H9 (cell line): ENCODE results near the gene NFKB2. TPM values are rescaled to one million over a fixed set of nuclear protein-coding genes. Genes with fewer than 3 reads are reported as not detected.

ENCODE experiments used
- DNase-seq: peaks from one replicate; pipeline ENCODE4 v3.0.0-alpha.2; 2017
- H2AFZ ChIP-seq: one replicate; pipeline ENCODE4 v1.6.1; 2013; ENCODE audit warnings: mild to moderate bottlenecking, low read length, control low read depth, moderate library complexity
- H2AK5ac ChIP-seq: 2 replicates; pipeline ENCODE4 v1.6.1; 2013; ENCODE audit warnings: low read length, control low read depth, mixed read lengths; ENCODE audit not compliant: insufficient read length
- H2BK120ac ChIP-seq: one replicate; pipeline ENCODE4 v1.6.1; 2013; ENCODE audit warnings: low read depth, mild to moderate bottlenecking, low read length, control low read depth, inconsistent platforms; ENCODE audit not compliant: poor library complexity, severe bottlenecking
- H2BK12ac ChIP-seq: 2 replicates; pipeline ENCODE4 v1.6.1; 2013; ENCODE audit warnings: low read length, control low read depth, mixed read lengths, low read depth; ENCODE audit not compliant: insufficient read length
- H2BK15ac ChIP-seq: 2 replicates; pipeline ENCODE4 v1.6.1; 2013; ENCODE audit warnings: low read depth, low read length, control low read depth
- H2BK20ac ChIP-seq: one replicate; pipeline ENCODE4 v1.6.1; 2013; ENCODE audit warnings: low read depth, mild to moderate bottlenecking, low read length, control low read depth, inconsistent platforms; ENCODE audit not compliant: poor library complexity, severe bottlenecking
- H2BK5ac ChIP-seq: 2 replicates; pipeline ENCODE4 v1.6.1; 2013; ENCODE audit warnings: low read length, control low read depth, mixed read lengths; ENCODE audit not compliant: insufficient read length
- H3K14ac ChIP-seq: 2 replicates; pipeline ENCODE4 v1.6.1; 2013; ENCODE audit warnings: low read length, control low read depth; ENCODE audit not compliant: insufficient read depth
- H3K18ac ChIP-seq: 2 replicates; pipeline ENCODE4 v1.6.1; 2013; ENCODE audit warnings: low read depth, mild to moderate bottlenecking, mixed read lengths, low read length, control low read depth; ENCODE audit not compliant: insufficient read length
- H3K23ac ChIP-seq: 2 replicates; pipeline ENCODE4 v1.6.1; 2013; ENCODE audit warnings: low read length, control low read depth, mixed read lengths, low read depth; ENCODE audit not compliant: insufficient read length
- H3K23me2 ChIP-seq: 2 replicates; pipeline ENCODE4 v1.6.1; 2013; ENCODE audit warnings: low read depth, mild to moderate bottlenecking, mixed read lengths, low read length, control low read depth; ENCODE audit not compliant: insufficient read length, poor library complexity, severe bottlenecking
- H3K27ac ChIP-seq: 2 replicates; pipeline ENCODE4 v1.5.1; 2013; ENCODE audit warnings: low read length, control low read depth, mixed read lengths, low read depth; ENCODE audit not compliant: insufficient read length
- H3K27me3 ChIP-seq: 2 replicates; pipeline ENCODE4 v1.6.1; 2013; ENCODE audit warnings: low read length, control low read depth, inconsistent platforms; ENCODE audit not compliant: insufficient read depth
- H3K4ac ChIP-seq: 2 replicates; pipeline ENCODE4 v1.6.1; 2013; ENCODE audit warnings: low read depth, mild to moderate bottlenecking, control low read depth, inconsistent platforms, low read length, moderate library complexity
- H3K4me1 ChIP-seq: 2 replicates; pipeline ENCODE4 v1.6.1; 2013; ENCODE audit warnings: low read length, control low read depth, inconsistent platforms; ENCODE audit not compliant: insufficient read depth
- H3K4me2 ChIP-seq: 2 replicates; pipeline ENCODE4 v1.6.1; 2013; ENCODE audit warnings: low read length, control low read depth, mixed read lengths; ENCODE audit not compliant: insufficient read length, insufficient read depth
- H3K56ac ChIP-seq: 2 replicates; pipeline ENCODE4 v1.6.1; 2013; ENCODE audit warnings: low read depth, mild to moderate bottlenecking, mixed read lengths, low read length, control low read depth; ENCODE audit not compliant: insufficient read length
- H3K79me1 ChIP-seq: 2 replicates; pipeline ENCODE4 v1.6.1; 2013; ENCODE audit warnings: low read depth, mild to moderate bottlenecking, moderate library complexity, low read length, control low read depth, inconsistent platforms; ENCODE audit not compliant: insufficient read depth, poor library complexity, severe bottlenecking
- H3K79me2 ChIP-seq: 2 replicates; pipeline ENCODE4 v1.6.1; 2013; ENCODE audit warnings: low read length, control low read depth, inconsistent platforms; ENCODE audit not compliant: insufficient read depth
- H3K9ac ChIP-seq: 2 replicates; pipeline ENCODE4 v1.6.1; 2013; ENCODE audit warnings: low read length, control low read depth, mixed read lengths; ENCODE audit not compliant: insufficient read length; ENCODE audit errors: extremely low read depth
- H3K9me3 ChIP-seq: one replicate; pipeline ENCODE4 v1.6.1; 2013; ENCODE audit warnings: low read depth, low read length, inconsistent platforms; ENCODE audit not compliant: control insufficient read depth
- H3T11ph ChIP-seq: one replicate; pipeline ENCODE4 v1.6.1; 2013; ENCODE audit warnings: mild to moderate bottlenecking, low read length, control low read depth, inconsistent platforms
- H4K20me1 ChIP-seq: one replicate; pipeline ENCODE4 v1.6.1; 2013; ENCODE audit not compliant: control insufficient read depth, insufficient read length, insufficient read depth
- H4K5ac ChIP-seq: 2 replicates; pipeline ENCODE4 v1.6.1; 2013; ENCODE audit warnings: low read depth, mild to moderate bottlenecking, mixed read lengths, low read length, control low read depth; ENCODE audit not compliant: insufficient read length
- H4K8ac ChIP-seq: replicated peaks from 2 replicates; pipeline ENCODE4 v1.6.1; 2013; ENCODE audit warnings: low read length, control low read depth, mixed read lengths, low read depth; ENCODE audit not compliant: insufficient read length
- H4K91ac ChIP-seq: 2 replicates; pipeline ENCODE4 v1.6.1; 2013; ENCODE audit warnings: low read depth, mild to moderate bottlenecking, moderate library complexity, mixed read lengths, low read length, control low read depth; ENCODE audit not compliant: insufficient read length
- H3K27ac Mint-ChIP-seq, 3 experiments: 2 replicates in 2 of 3; 3 replicates in 1 of 3; pipeline ENCODE4 v1.8.0; 2020 to 2021; ENCODE audit warnings: mixed read lengths in 3 of 3, mild to moderate bottlenecking in 1 of 3, moderate library complexity in 1 of 3
- H3K27me3 Mint-ChIP-seq: 2 replicates; pipeline ENCODE4 v1.8.0; 2021; ENCODE audit warnings: low read depth, mild to moderate bottlenecking, moderate library complexity, mixed read lengths
- H3K36me3 Mint-ChIP-seq, 3 experiments: 2 replicates in 2 of 3; 3 replicates in 1 of 3; pipeline ENCODE4 v1.8.0; 2020 to 2021; ENCODE audit warnings: low read depth in 3 of 3, mixed read lengths in 3 of 3; ENCODE audit not compliant: insufficient read depth in 1 of 3
- H3K4me1 Mint-ChIP-seq, 2 experiments: 2 replicates each; pipeline ENCODE4 v1.8.0; 2020; ENCODE audit warnings: mixed read lengths in 2 of 2
- H3K4me3 Mint-ChIP-seq, 2 experiments: 2 replicates in 1 of 2; 3 replicates in 1 of 2; pipeline ENCODE4 v1.8.0; 2020 to 2021; ENCODE audit warnings: mild to moderate bottlenecking in 2 of 2, mixed read lengths in 2 of 2, moderate library complexity in 1 of 2
- H3K9me3 Mint-ChIP-seq, 2 experiments: 2 replicates in 1 of 2; 3 replicates in 1 of 2; pipeline ENCODE4 v1.8.0; 2020; ENCODE audit warnings: mild to moderate bottlenecking in 2 of 2, mixed read lengths in 2 of 2, moderate library complexity in 1 of 2
- WGBS: extraction: QIAGEN DNeasy Blood & Tissue Kit; methylation state at CpG from one replicate; pipeline ENCODE4 v1.1.7; 2013; ENCODE audit warnings: missing lambda C conversion rate, low lambda C conversion rate, mixed read lengths; ENCODE audit not compliant: insufficient read length; ENCODE audit errors: extremely low coverage; 5-methylcytosine and 5-hydroxymethylcytosine counted together
- total RNA-seq: library from RNA; stranded (reverse); gene quantifications from 2 replicates; pipeline ENCODE4 v1.2.1, GENCODE V29; 2021
- TF ChIP-seq, protein P1 (sequence below): fragments of 200-600 bp; sonication (generic); conservative IDR thresholded peaks from 3 replicates; pipeline ENCODE4 v1.8.0; 2021; ENCODE audit warnings: antibody characterized with exemption, mild to moderate bottlenecking

Gene NFKB2
- total RNA-seq, 1 experiment from 2014 or later: 23.7 TPM

DNA sequence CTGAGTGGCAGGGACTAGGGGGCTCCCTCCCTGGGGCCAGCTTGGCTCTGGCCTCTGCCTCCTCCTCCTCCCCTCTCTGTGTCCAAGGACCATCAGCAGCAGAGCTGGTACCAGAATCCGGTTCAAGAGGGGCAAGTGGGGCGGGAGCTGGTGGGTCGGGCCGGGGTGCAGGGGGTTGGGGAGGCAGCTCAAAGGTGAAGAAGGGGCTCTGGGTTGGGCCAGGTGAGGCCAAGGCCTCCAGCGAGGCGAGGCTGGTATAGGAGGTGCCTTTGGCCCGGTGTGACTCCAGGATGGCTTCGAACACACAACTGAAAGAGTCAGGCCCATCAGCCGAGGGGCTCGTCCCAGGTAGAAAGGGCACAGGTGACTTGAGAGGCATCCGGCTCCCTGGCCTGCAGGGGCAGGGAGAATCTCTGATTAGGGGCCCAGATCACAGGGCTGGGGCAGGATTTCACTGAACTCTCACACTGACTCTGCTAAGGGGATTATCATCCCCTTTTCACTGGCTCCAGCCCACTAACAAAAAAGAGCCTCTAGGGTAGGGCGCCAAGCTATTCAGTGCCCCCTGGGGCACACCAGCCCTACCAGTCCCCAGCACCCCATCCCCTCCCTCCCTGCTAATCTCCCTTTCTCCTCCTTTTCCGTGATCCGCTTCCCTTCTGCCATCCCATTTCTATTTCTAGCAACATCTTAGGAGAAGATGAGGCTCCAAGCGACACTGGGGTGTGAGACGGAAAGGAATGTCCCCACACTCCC lies 18.5 kb downstream of the NFKB2 start:
- peaks cover 5% of the 10 kb centered on the region; the same call in 1 of the 2 replicates for H3K4me1 ChIP-seq
- no CpG with 5 or more reads among the region's 16 CpGs for WGBS
- H3K27me3 ChIP-seq: peaks cover 15% of the 10 kb centered on the region; the same call in 1 of the 2 replicates
- DNase-seq: no peak
- no peak overlapping the region for H3K4me2 ChIP-seq
- H3K79me1 ChIP-seq: no peaks in the 10 kb centered on the region
- no peak overlapping the region for H2BK5ac ChIP-seq
- Mint-ChIP-seq H3K36me3 (peaks cover 0 to 2% (median 2%) of the 10 kb centered on the region in 3 experiments; a peak in 2 of 7 replicates), H3K27me3 (peaks cover 70% of the 10 kb centered on the region), H3K4me1 (peaks cover 34 to 57% of the 10 kb centered on the region in 2 experiments), H3K27ac (no peak overlapping the region), H3K9me3 (peaks cover 0 to 4% of the 10 kb centered on the region in 2 experiments; a peak in 2 of 5 replicates), H3K4me3 (no peak overlapping the region; a peak in 1 of 5 replicates)
- no peak overlapping the region for H2AFZ ChIP-seq
- no peak overlapping the region for H4K91ac ChIP-seq
- H2AK5ac ChIP-seq: no peak overlapping the region
- no peak overlapping the region for H2BK20ac ChIP-seq
- peaks cover 12% of the 10 kb centered on the region for H3K23me2 ChIP-seq
- H2BK15ac ChIP-seq: no peak overlapping the region
- H3K18ac ChIP-seq: no peak overlapping the region
- no peak overlapping the region for H3K56ac ChIP-seq
- H4K8ac ChIP-seq: no peak overlapping the region
- no peak overlapping the region for H3K14ac ChIP-seq
- H3K27ac ChIP-seq: no peak overlapping the region
- H2BK12ac ChIP-seq: no peak overlapping the region
- no peak overlapping the region for H3K9ac ChIP-seq
- no peaks in the 10 kb centered on the region for H3K9me3 ChIP-seq
- H3T11ph ChIP-seq: no peak overlapping the region
- no peak overlapping the region for H3K23ac ChIP-seq
- no peak overlapping the region for H4K5ac ChIP-seq
- H3K4ac ChIP-seq: no peak overlapping the region
- TF ChIP-seq, protein P1, sequence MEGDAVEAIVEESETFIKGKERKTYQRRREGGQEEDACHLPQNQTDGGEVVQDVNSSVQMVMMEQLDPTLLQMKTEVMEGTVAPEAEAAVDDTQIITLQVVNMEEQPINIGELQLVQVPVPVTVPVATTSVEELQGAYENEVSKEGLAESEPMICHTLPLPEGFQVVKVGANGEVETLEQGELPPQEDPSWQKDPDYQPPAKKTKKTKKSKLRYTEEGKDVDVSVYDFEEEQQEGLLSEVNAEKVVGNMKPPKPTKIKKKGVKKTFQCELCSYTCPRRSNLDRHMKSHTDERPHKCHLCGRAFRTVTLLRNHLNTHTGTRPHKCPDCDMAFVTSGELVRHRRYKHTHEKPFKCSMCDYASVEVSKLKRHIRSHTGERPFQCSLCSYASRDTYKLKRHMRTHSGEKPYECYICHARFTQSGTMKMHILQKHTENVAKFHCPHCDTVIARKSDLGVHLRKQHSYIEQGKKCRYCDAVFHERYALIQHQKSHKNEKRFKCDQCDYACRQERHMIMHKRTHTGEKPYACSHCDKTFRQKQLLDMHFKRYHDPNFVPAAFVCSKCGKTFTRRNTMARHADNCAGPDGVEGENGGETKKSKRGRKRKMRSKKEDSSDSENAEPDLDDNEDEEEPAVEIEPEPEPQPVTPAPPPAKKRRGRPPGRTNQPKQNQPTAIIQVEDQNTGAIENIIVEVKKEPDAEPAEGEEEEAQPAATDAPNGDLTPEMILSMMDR: no peak
- H3K79me2 ChIP-seq: no peaks in the 10 kb centered on the region
- no peak overlapping the region for H2BK120ac ChIP-seq
- H4K20me1 ChIP-seq: peaks cover 2% of the 10 kb centered on the region
